ENCODE measurements around the gene PDK4. TPM values are rescaled to one million over a fixed set of nuclear protein-coding genes. Genes with fewer than 3 reads are reported as not detected.

PDK4 gene
- total RNA-seq, 1 donor from 2014 or later = 27.8 TPM

Other genes starting within 250 kb of the PDK4 start
- 5.5 TPM for gene PON3, start 200.1 kb downstream of the PDK4 start, total RNA-seq
- gene PON2, start 161.5 kb downstream of the PDK4 start, total RNA-seq = 76.1 TPM
- not detected for gene ASB4, start 110.6 kb downstream of the PDK4 start, total RNA-seq
- 14.6 TPM for gene DYNC1I1, start 176.0 kb upstream of the PDK4 start, total RNA-seq

Data from ureter (tissue), 1 donor.